Rectal smooth muscle tissue (tissue), 1 donor: Measurements from ENCODE around the gene TBR1.

Experiments used
- H3K27ac ChIP-seq: one replicate; pipeline ENCODE4 v1.7.0; 2013; ENCODE audit warnings: low read depth, low read length, inconsistent platforms
- H3K27me3 ChIP-seq: one replicate; pipeline ENCODE4 v1.7.0; 2013; ENCODE audit warnings: low read length; ENCODE audit not compliant: control insufficient read depth, insufficient read depth
- H3K36me3 ChIP-seq: one replicate; pipeline ENCODE4 v1.7.0; 2013; ENCODE audit warnings: low read length; ENCODE audit not compliant: control insufficient read depth, insufficient read depth
- H3K4me1 ChIP-seq: one replicate; pipeline ENCODE4 v1.7.0; 2013; ENCODE audit warnings: low read length; ENCODE audit not compliant: control insufficient read depth, insufficient read depth
- H3K4me3 ChIP-seq: one replicate; pipeline ENCODE4 v1.7.0; 2013; ENCODE audit warnings: low read length
- H3K9ac ChIP-seq: one replicate; pipeline ENCODE4 v1.7.0; 2013; ENCODE audit warnings: low read length

Gene TBR1

GRCh38 chr2:161425728-161426454 lies 9.8 kb downstream of the TBR1 start:
- H3K27me3 ChIP-seq = peaks cover 58% of the 10 kb centered on the region
- H3K4me3 ChIP-seq = no peak overlapping the region
- no peak overlapping the region for H3K9ac ChIP-seq
- H3K27ac ChIP-seq = no peak overlapping the region
- H3K4me1 ChIP-seq = no peaks in the 10 kb centered on the region
- H3K36me3 ChIP-seq = no peaks in the 10 kb centered on the region

DNA sequence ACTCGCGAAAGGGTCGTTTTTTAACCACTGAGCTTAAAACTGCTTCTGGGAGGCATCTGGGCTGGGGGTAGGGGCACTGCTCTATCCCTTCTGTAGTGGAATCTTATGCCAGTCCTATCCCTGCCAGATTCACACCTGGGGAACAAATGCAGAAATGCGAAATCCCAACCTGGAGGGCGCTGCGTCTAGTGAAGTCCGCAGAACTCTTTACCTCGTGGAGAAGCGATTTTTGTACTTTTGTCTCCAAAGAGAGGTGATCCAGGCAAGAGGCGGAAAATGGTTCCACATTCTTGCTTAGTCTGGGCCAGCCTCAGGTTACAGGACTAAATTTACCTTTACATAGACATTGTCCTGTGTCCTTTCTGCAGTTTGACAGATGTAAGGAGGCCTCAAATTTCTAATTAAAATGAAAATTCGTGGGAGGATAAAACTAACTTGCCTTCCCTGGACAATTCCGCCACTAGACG lies 10.4 kb downstream of the TBR1 start:
- H3K27me3 ChIP-seq = peaks cover 55% of the 10 kb centered on the region

GRCh38 chr2:161426922-161427663 lies 11.0 kb downstream of the TBR1 start:
- Histone ChIP-seq H3K27me3 (peaks cover 52% of the 10 kb centered on the region), H3K4me1 (no peaks in the 10 kb centered on the region), H3K27ac (no peak overlapping the region), H3K36me3 (no peaks in the 10 kb centered on the region), H3K9ac (no peak overlapping the region), H3K4me3 (peak overlapping the region; percentile 28)

More for the DNA sequence above, 10.4 kb downstream of the TBR1 start:
- H3K4me1 ChIP-seq = no peaks in the 10 kb centered on the region
- peak overlapping the region; percentile 28 for H3K4me3 ChIP-seq
- H3K9ac ChIP-seq = no peak overlapping the region
- H3K27ac ChIP-seq = no peak overlapping the region
- H3K36me3 ChIP-seq = no peaks in the 10 kb centered on the region

DNA sequence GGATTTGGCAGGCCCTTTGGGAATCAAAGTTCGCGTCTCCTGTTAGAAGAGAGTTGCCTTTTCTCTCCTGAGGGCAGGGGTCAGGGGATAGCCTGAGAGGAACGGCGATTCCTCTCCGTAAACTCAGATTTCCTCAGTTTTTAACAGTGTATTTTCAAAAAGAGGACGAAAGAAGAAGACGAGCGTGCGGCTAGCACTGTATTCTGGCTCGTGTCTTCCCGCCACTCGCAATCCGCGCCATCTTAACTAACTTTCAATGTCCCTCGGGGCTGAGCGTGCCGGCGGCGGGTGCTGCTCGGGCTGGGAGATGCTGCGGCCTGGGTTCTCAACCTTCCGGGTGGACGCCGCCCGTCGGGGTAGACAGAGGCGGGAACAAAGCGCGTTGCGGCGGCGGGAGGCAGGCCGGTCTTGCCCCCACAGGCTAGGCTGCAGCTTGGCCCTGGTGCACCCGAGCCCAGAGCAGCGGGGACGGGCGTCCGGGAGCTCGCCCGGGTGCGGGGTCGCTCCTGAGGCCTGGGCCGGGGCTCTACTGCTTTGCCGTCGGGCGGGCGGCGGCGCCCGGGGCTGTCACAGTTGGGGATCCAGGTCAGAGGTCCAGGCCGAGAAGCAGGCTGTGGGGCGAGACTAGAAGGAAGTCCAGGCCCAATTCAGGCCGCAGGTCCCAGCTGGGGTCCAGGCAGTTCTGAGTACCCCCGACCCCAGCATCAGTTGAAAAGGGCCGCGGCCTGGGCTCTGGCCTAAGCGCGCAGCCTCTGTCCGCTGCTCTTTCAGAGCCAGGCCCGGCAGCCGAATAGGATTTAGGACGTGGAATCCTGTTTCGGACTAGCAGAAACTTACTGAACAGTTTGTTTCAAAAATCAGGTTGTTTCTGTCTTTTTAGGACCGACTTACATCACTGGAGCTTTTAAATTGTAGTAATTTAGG lies 11.8 kb downstream of the TBR1 start:
- Histone ChIP-seq H3K9ac (no peak overlapping the region), H3K4me3 (no peak overlapping the region), H3K27me3 (peaks cover 45% of the 10 kb centered on the region), H3K4me1 (no peaks in the 10 kb centered on the region), H3K27ac (no peak overlapping the region), H3K36me3 (no peaks in the 10 kb centered on the region)

DNA sequence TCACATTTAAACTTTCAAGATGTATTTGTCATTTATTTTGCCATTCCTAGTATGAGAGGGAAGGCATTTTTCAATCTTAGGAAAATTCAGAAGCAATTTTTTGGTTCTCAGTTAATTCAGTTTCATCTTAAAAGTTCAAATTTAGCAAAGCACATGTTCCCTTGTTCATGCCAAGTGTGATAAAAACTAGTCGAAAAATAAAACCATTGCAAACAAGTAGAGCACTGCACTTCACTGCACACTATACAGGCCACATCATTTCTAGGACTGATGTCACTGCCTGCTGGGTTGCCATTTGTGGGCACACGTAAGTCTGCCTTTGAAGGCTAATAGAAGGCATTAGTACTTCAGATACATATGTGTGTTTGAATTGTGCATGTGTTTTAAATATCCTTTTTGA lies 14.3 kb downstream of the TBR1 start:
- H3K9ac ChIP-seq = no peak overlapping the region
- H3K4me1 ChIP-seq = no peaks in the 10 kb centered on the region
- H3K36me3 ChIP-seq = no peaks in the 10 kb centered on the region
- H3K4me3 ChIP-seq = no peak overlapping the region
- H3K27me3 ChIP-seq = peaks cover 23% of the 10 kb centered on the region
- H3K27ac ChIP-seq = no peak overlapping the region

DNA sequence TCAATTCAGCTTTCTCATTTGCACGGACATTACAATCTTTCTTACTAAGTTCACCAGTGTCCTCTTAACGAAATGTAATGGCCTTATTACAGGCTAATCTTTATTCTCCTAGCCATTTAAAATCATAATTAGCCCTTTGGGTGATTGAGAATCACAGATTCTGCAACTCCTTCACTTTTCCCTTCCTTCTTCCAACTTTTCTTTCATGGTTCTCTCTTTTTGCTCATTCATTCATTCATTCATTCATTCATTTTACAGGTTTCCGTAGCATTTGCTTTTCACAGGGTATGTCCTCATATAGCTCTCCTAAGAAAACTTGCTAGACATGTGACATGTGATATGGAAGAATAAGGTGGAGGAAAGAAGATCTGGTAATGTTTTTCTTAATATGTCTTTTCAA lies 16.0 kb downstream of the TBR1 start:
- no peaks in the 10 kb centered on the region for H3K36me3 ChIP-seq
- no peak overlapping the region for H3K27ac ChIP-seq
- H3K9ac ChIP-seq = no peak overlapping the region
- H3K27me3 ChIP-seq = peaks cover 11% of the 10 kb centered on the region
- H3K4me1 ChIP-seq = no peaks in the 10 kb centered on the region
- no peak overlapping the region for H3K4me3 ChIP-seq

DNA sequence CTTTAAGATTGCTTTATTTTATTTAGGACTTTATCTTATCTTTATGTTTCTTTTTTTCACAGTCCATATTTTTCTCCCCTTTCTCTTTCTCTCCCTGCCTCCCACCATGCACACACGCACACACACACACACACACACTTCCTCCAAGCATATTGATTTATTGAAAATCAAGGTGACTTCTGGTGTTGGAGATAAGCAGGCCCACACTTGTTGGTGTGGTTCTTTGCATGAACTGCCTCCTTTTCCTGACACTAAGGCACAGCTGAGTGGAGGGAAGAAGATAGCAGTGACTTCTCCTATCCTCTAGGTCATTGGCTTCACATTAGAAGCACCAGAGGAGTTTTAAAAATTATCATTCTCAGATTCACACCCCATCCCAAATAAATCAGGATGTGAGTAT lies 18.0 kb downstream of the TBR1 start:
- no peak overlapping the region for H3K9ac ChIP-seq

DNA sequence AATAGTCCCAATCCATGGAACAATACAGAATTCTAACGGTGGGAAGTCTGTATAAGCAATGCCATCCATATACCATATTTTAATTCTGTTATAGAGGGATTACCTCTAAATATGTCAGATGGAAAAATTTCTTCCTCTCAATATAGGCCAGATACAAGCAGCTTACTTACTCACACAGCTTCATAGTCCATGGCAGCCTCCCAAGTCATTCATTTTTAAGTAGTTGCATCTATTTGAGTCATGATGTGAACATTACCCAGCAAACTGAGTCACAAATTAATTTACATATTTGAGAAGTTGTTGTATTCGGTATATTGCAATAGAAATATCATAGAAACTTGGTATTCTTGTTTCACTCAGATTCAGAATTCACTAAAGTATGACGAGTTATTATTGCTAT lies 20.3 kb downstream of the TBR1 start:
- H3K27ac ChIP-seq = no peak overlapping the region
- no peak overlapping the region for H3K9ac ChIP-seq
- H3K4me1 ChIP-seq = no peaks in the 10 kb centered on the region
- H3K4me3 ChIP-seq = no peak overlapping the region
- H3K36me3 ChIP-seq = no peaks in the 10 kb centered on the region
- no peaks in the 10 kb centered on the region for H3K27me3 ChIP-seq

More for the DNA sequence above, 18.0 kb downstream of the TBR1 start:
- Histone ChIP-seq H3K4me3 (no peak overlapping the region), H3K27ac (no peak overlapping the region), H3K27me3 (no peaks in the 10 kb centered on the region), H3K36me3 (no peaks in the 10 kb centered on the region), H3K4me1 (no peaks in the 10 kb centered on the region)

GRCh38 chr2:161438598-161438997 lies 22.5 kb downstream of the TBR1 start:
- Histone ChIP-seq H3K27me3 (no peaks in the 10 kb centered on the region), H3K9ac (no peak overlapping the region), H3K36me3 (no peaks in the 10 kb centered on the region), H3K27ac (no peak overlapping the region), H3K4me3 (no peak overlapping the region), H3K4me1 (no peaks in the 10 kb centered on the region)

GRCh38 chr2:161445097-161445496 lies 29.0 kb downstream of the TBR1 start:
- Histone ChIP-seq H3K4me3 (no peak overlapping the region), H3K9ac (no peak overlapping the region), H3K27ac (no peak overlapping the region), H3K36me3 (no peaks in the 10 kb centered on the region), H3K27me3 (no peaks in the 10 kb centered on the region), H3K4me1 (no peaks in the 10 kb centered on the region)

- Histone ChIP-seq H3K4me1 (no peaks in the 10 kb centered on the region), H3K9ac (no peak overlapping the region), H3K27ac (no peak overlapping the region), H3K4me3 (no peak overlapping the region), H3K27me3 (no peaks in the 10 kb centered on the region), H3K36me3 (no peaks in the 10 kb centered on the region)
Observed at GRCh38 chr2:161448431-161448830, 32.3 kb downstream of the TBR1 start.

- Histone ChIP-seq H3K4me1 (no peaks in the 10 kb centered on the region), H3K36me3 (no peaks in the 10 kb centered on the region), H3K27ac (no peak overlapping the region)
Observed at GRCh38 chr2:161471631-161472030, 55.5 kb downstream of the TBR1 start.

More at GRCh38 chr2:161471631-161472030, 55.5 kb downstream of the TBR1 start:
- no peaks in the 10 kb centered on the region for H3K27me3 ChIP-seq
- no peak overlapping the region for H3K4me3 ChIP-seq
- no peak overlapping the region for H3K9ac ChIP-seq
